ENCODE results near the gene ZNF200. TPM values are rescaled to one million over a fixed set of nuclear protein-coding genes. Genes with fewer than 3 reads are reported as not detected.
"Not testable (repeated sequence)": the region's sequence is repeated elsewhere in the genome, so short reads cannot be mapped to it uniquely, and the experiment has no call there.

ZNF200 gene
- total and polyA plus RNA-seq, 2 donors (not counting 3 experiments of a cell fraction or from before 2014, with no cell fraction given), result 2.8 to 10.0 TPM

- dilution Hi-C loops (cut with MboI; ENCODE audit: extremely low pct_ligation_motif_present, low sequenced_read_pairs), result no loop called here
- Histone ChIP-seq H3K79me2 (ENCODE audit: control insufficient read depth, insufficient read depth, low read length) (no peaks in the 10 kb centered on the region), H2AFZ (ENCODE audit: low read depth, low read length) (no peak overlapping the region), H3K27ac (ENCODE audit: insufficient read depth, low read depth, low read length) (no peak overlapping the region), H3K9me1 (replicated peaks; ENCODE audit: control insufficient read depth, extremely low read depth, insufficient read depth, low read length) (no peaks in the 10 kb centered on the region), H3K36me3 (ENCODE audit: control insufficient read depth in 2 of 2, extremely low read depth in 1 of 2, insufficient read depth in 2 of 2, low read length in 2 of 2) (no peaks in the 10 kb centered on the region), H3K9ac (replicated peaks; ENCODE audit: extremely low read depth, insufficient read depth, low read length) (no peak overlapping the region), H3K9me3 (replicated peaks; ENCODE audit: control insufficient read depth, insufficient read depth, low read length) (no peaks in the 10 kb centered on the region), H3K4me2 (ENCODE audit: insufficient read depth, low read length) (no peak overlapping the region), H4K20me1 (replicated peaks; ENCODE audit: control insufficient read depth, extremely low read depth, insufficient read depth, low read length) (no peaks in the 10 kb centered on the region), H3K4me1 (ENCODE audit: control insufficient read depth, extremely low read depth, insufficient read depth, low read length) (no peaks in the 10 kb centered on the region), H3K4me3 (replicated peaks in 1 of 3; ENCODE audit: insufficient read depth in 1 of 3, low read depth in 1 of 3, low read length in 3 of 3) (no peak overlapping the region), H3K27me3 (ENCODE audit: control insufficient read depth in 2 of 2, insufficient read depth in 2 of 2, low read length in 2 of 2) (peaks cover 4 to 11% of the 10 kb centered on the region in 2 experiments)
- TF ChIP-seq MYC (IDR thresholded peaks at IDR 0.05; ENCODE audit: low read depth, low read length) (no peak), JUN (IDR thresholded peaks at IDR 0.05; ENCODE audit: borderline replicate concordance, insufficient read depth, insufficient read length, low read depth) (no peak), POLR2A (IDR thresholded peaks at IDR 0.05; ENCODE audit: low read depth, low read length) (no peak), GATA2 (IDR thresholded peaks at IDR 0.05; ENCODE audit: insufficient read depth, insufficient read length, low read depth, low read length) (no peak), EZH2 (IDR thresholded peaks at IDR 0.05; ENCODE audit: borderline replicate concordance, low read depth, low read length, severe bottlenecking) (no peak), POLR2AphosphoS5 (IDR thresholded peaks at IDR 0.05; ENCODE audit: insufficient read depth, low read depth, low read length) (no peak), FOS (IDR thresholded peaks at IDR 0.05; ENCODE audit: borderline replicate concordance, insufficient read depth, low read length) (no peak), CTCF (IDR thresholded peaks at IDR 0.05; ENCODE audit: extremely low read depth in 1 of 2, insufficient read depth in 1 of 2, low read depth in 1 of 2, low read length in 2 of 2) (no peak)
- TF ChIP-seq, protein P1, sequence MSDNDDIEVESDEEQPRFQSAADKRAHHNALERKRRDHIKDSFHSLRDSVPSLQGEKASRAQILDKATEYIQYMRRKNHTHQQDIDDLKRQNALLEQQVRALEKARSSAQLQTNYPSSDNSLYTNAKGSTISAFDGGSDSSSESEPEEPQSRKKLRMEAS (IDR thresholded peaks at IDR 0.05; ENCODE audit: insufficient read depth, insufficient read length), result no peak
- POLR2A ChIA-PET, result no interaction called here
- no peak for FAIRE-seq
- DNase-seq (ENCODE audit: low read depth, low spot score), result no peak
- intact Hi-C loops (cut with micrococcal nuclease), result no loop called here
- CTCF ChIA-PET, result interaction anchor here (1.6 kb wide), 1 partner anchor 69 kb away, joined by 4 read pairs; no protein-coding TSS in a partner anchor
- BruUV-seq (replicated peaks), result no TSS peak
These were observed 36.5 kb downstream of the ZNF200 start for GRCh38 chr16:3198334-3199072.

GRCh38 chr16:3197694-3198333 lies 37.1 kb downstream of the ZNF200 start:
- H3K79me2 ChIP-seq (ENCODE audit: control insufficient read depth, insufficient read depth, low read length); H3K4me2 ChIP-seq (ENCODE audit: insufficient read depth, low read length); H3K36me3 ChIP-seq (ENCODE audit: control insufficient read depth in 2 of 2, extremely low read depth in 1 of 2, insufficient read depth in 2 of 2, low read length in 2 of 2); H3K9ac ChIP-seq (replicated peaks; ENCODE audit: extremely low read depth, insufficient read depth, low read length); FAIRE-seq; POLR2A ChIA-PET; BruUV-seq (replicated peaks); intact Hi-C loops (cut with micrococcal nuclease); H3K9me1 ChIP-seq (replicated peaks; ENCODE audit: control insufficient read depth, extremely low read depth, insufficient read depth, low read length); H3K27ac ChIP-seq (ENCODE audit: insufficient read depth, low read depth, low read length); H3K4me1 ChIP-seq (ENCODE audit: control insufficient read depth, extremely low read depth, insufficient read depth, low read length); dilution Hi-C loops (cut with MboI; ENCODE audit: extremely low pct_ligation_motif_present, low sequenced_read_pairs); H2AFZ ChIP-seq (ENCODE audit: low read depth, low read length); H4K20me1 ChIP-seq (replicated peaks; ENCODE audit: control insufficient read depth, extremely low read depth, insufficient read depth, low read length); DNase-seq (ENCODE audit: low read depth, low spot score); H3K9me3 ChIP-seq (replicated peaks; ENCODE audit: control insufficient read depth, insufficient read depth, low read length); H3K4me3 ChIP-seq (replicated peaks in 1 of 3; ENCODE audit: insufficient read depth in 1 of 3, low read depth in 1 of 3, low read length in 3 of 3): not testable (repeated sequence)
- peaks cover 6 to 11% of the 10 kb centered on the region in 2 experiments for H3K27me3 ChIP-seq (ENCODE audit: control insufficient read depth in 2 of 2, insufficient read depth in 2 of 2, low read length in 2 of 2)
- CTCF ChIA-PET, result interaction anchor here (1.6 kb wide), 1 partner anchor 69 kb away, joined by 4 read pairs; no protein-coding TSS in a partner anchor

Measured in endothelial cell of umbilical vein (primary cell).